ENCODE data around the gene FCN1.

Gene FCN1

GRCh38 chr9:134951461-134951860 lies 33.7 kb upstream of the FCN1 start:
- no peak for DNase-seq (ENCODE audit: low spot score)

- DNase-seq (ENCODE audit: low spot score): no peak
Observed at GRCh38 chr9:134950386-134951210, 32.9 kb upstream of the FCN1 start.

- DNase-seq (ENCODE audit: low spot score): no peak
Observed at GRCh38 chr9:134949681-134950385, 32.1 kb upstream of the FCN1 start.

- DNase-seq (ENCODE audit: low spot score): no peak
Observed at GRCh38 chr9:134948149-134948548, 30.4 kb upstream of the FCN1 start.

GRCh38 chr9:134947265-134947955 lies 29.7 kb upstream of the FCN1 start:
- DNase-seq (ENCODE audit: low spot score): no peak

- no peak for DNase-seq (ENCODE audit: low spot score)
Observed at GRCh38 chr9:134946663-134947062, 29.0 kb upstream of the FCN1 start.

GRCh38 chr9:134945509-134946275 lies 28.0 kb upstream of the FCN1 start:
- no peak for DNase-seq (ENCODE audit: low spot score)

- no peak for DNase-seq (ENCODE audit: low spot score)
Observed at GRCh38 chr9:134944916-134945315, 27.2 kb upstream of the FCN1 start.

- DNase-seq (ENCODE audit: low spot score): no peak
Observed at GRCh38 chr9:134944351-134944802, 26.7 kb upstream of the FCN1 start.

- DNase-seq (ENCODE audit: low spot score): no peak
Observed at GRCh38 chr9:134943836-134944235, 26.1 kb upstream of the FCN1 start.

GRCh38 chr9:134943411-134943810 lies 25.7 kb upstream of the FCN1 start:
- no peak for DNase-seq (ENCODE audit: low spot score)

GRCh38 chr9:134942788-134943184 lies 25.1 kb upstream of the FCN1 start:
- DNase-seq (ENCODE audit: low spot score): no peak

- DNase-seq (ENCODE audit: low spot score): no peak
Observed at GRCh38 chr9:134942011-134942787, 24.5 kb upstream of the FCN1 start.

- no peak for DNase-seq (ENCODE audit: low spot score)
Observed at GRCh38 chr9:134940236-134941208, 22.8 kb upstream of the FCN1 start.

- DNase-seq (ENCODE audit: low spot score): no peak
Observed at GRCh38 chr9:134939836-134940235, 22.1 kb upstream of the FCN1 start.

GRCh38 chr9:134939080-134939733 lies 21.5 kb upstream of the FCN1 start:
- no peak for DNase-seq (ENCODE audit: low spot score)

GRCh38 chr9:134938346-134939079 lies 20.8 kb upstream of the FCN1 start:
- no peak for DNase-seq (ENCODE audit: low spot score)

- DNase-seq (ENCODE audit: low spot score): no peak
Observed at GRCh38 chr9:134937566-134938345, 20.0 kb upstream of the FCN1 start.

Data from Ammon's horn (tissue), 1 donor.